ENCODE measurements around the gene RNF148. TPM values are rescaled to one million over a fixed set of nuclear protein-coding genes. Genes with fewer than 3 reads are reported as not detected.

The RNF148 gene
- total RNA-seq, 6 donors from 2014 or later: 1.2 to 12.6 (median 7.6) TPM

DNA sequence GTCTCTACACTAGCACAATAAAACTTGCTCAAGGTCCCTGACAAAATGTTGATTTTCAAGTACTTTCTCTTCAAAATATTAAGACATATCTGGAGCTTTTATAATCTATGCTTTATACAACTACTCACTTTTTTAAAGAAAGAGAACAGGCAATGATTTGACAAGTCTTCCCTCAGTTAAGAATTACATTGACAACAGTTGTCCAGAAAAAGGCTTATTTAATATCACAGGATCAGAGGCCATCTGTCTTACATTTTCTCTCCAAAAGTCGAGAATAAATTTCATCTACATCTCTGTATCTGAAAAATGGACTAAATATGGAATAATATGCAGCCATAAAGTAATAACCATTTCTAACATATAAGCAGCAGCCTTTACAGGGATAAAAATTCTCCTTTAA lies 8.2 kb upstream of the RNF148 start:
- ATAC-seq (ENCODE audit: low FRiP score in 2 of 2): no peak

GRCh38 chr7:122709930-122710646 lies 7.4 kb upstream of the RNF148 start:
- no peak for ATAC-seq (ENCODE audit: low FRiP score in 2 of 2)
- TF ChIP-seq EP300 (IDR thresholded peaks at IDR 0.05) (no peak), CTCF (IDR thresholded peaks at IDR 0.05) (no peak), POLR2AphosphoS5 (IDR thresholded peaks at IDR 0.05) (no peak), POLR2A (IDR thresholded peaks at IDR 0.05) (no peak)
- 84 to 87% methylated on average over 7 of the region's 7 CpGs for WGBS, 2 donors
- Histone ChIP-seq H3K27ac (no peak overlapping the region), H3K4me1 (no peaks in the 10 kb centered on the region), H3K36me3 (no peaks in the 10 kb centered on the region), H3K4me3 (no peak overlapping the region), H3K9me3 (no peaks in the 10 kb centered on the region), H3K27me3 (no peaks in the 10 kb centered on the region)
- no peak for DNase-seq

More for the DNA sequence above, 8.2 kb upstream of the RNF148 start:
- Histone ChIP-seq H3K36me3 (no peaks in the 10 kb centered on the region), H3K4me1 (no peaks in the 10 kb centered on the region), H3K27ac (no peak overlapping the region), H3K9me3 (no peaks in the 10 kb centered on the region), H3K4me3 (no peak overlapping the region), H3K27me3 (no peaks in the 10 kb centered on the region)
- no peak for TF ChIP-seq CTCF (IDR thresholded peaks at IDR 0.05)
- TF ChIP-seq POLR2A (IDR thresholded peaks at IDR 0.05): no peak
- no peak for TF ChIP-seq POLR2AphosphoS5 (IDR thresholded peaks at IDR 0.05)
- TF ChIP-seq EP300 (IDR thresholded peaks at IDR 0.05): no peak
- WGBS, 2 donors: 85 to 93% methylated on average over 1 of the region's 1 CpG
- DNase-seq: no peak

DNA sequence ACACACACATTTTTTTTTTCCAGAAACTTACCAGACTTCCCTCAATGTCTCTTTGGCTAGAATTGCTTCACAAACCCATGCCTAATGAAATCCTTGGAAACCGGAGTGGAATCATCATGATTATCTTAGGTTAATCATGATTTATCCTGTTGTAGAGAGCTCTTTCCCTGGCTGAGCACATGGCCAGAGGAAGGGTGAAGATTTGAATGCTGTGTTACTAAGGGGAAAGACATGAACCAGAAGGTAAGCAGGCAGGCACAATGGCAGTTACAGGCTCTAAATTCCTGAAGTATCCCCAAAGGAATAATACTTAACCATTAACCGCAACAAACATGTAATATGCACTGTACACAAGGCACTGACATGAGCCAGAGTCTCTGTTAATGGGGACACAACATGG lies 4.1 kb upstream of the RNF148 start:
- Histone ChIP-seq H3K4me1 (no peaks in the 10 kb centered on the region), H3K27ac (no peak overlapping the region), H3K27me3 (no peaks in the 10 kb centered on the region), H3K36me3 (no peaks in the 10 kb centered on the region), H3K9me3 (no peaks in the 10 kb centered on the region), H3K4me3 (no peak overlapping the region)
- TF ChIP-seq POLR2A (IDR thresholded peaks at IDR 0.05): no peak
- TF ChIP-seq CTCF (IDR thresholded peaks at IDR 0.05): no peak
- TF ChIP-seq POLR2AphosphoS5 (IDR thresholded peaks at IDR 0.05): no peak
- no peak for TF ChIP-seq EP300 (IDR thresholded peaks at IDR 0.05)
- no peak for ATAC-seq (ENCODE audit: low FRiP score in 2 of 2)
- DNase-seq: no peak
- 85 to 88% methylated on average over 2 of the region's 2 CpGs for WGBS, 2 donors

DNA sequence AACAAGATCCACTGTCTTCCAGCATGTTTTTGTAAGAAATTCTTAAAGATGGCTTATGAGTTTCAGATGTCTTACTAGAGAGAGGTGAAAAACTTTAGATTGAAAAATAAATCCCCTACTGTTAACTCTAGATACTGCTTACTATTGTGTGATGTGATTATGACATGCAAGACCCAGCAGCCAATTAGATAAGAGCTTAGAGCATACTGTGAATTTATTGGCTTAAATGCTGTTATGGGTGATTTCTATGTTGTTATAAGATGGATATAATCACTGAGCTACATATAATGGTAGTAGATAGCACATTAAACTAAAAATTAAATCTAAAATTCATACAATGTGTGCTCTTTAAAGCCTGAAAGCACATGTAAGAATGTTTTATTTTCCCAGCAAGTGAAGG lies 3.7 kb downstream of the RNF148 start, which contains the start of gene RNF133:
TSS of gene RNF133 (minus strand) at position 101 of the 400 bp plus-strand sequence. CDS start 199 bp downstream, outside the sequence.
- no peak for TF ChIP-seq POLR2AphosphoS5 (IDR thresholded peaks at IDR 0.05)
- no peak for TF ChIP-seq CTCF (IDR thresholded peaks at IDR 0.05)
- no peak for TF ChIP-seq EP300 (IDR thresholded peaks at IDR 0.05)
- no peak for TF ChIP-seq POLR2A (IDR thresholded peaks at IDR 0.05)
- H3K27me3 ChIP-seq: no peaks in the 10 kb centered on the region
- no peaks in the 10 kb centered on the region for H3K9me3 ChIP-seq
- DNase-seq (no peak), ATAC-seq (ENCODE audit: low FRiP score in 2 of 2) (no peak)
- no peak within 1 kb of the TSS for H3K27ac ChIP-seq
- H3K4me1 ChIP-seq: no peaks in the 10 kb centered on the region
- no peaks in the 10 kb centered on the region for H3K36me3 ChIP-seq
- H3K4me3 ChIP-seq: no peak within 1 kb of the TSS

GRCh38 chr7:122695816-122696215 lies 6.9 kb downstream of the RNF148 start:
- H3K27me3 ChIP-seq: no peaks in the 10 kb centered on the region
- WGBS, 2 donors: 100% methylated on average over 1 of the region's 1 CpG
- no peaks in the 10 kb centered on the region for H3K4me1 ChIP-seq
- TF ChIP-seq POLR2AphosphoS5 (IDR thresholded peaks at IDR 0.05) (no peak), POLR2A (IDR thresholded peaks at IDR 0.05) (no peak)
- H3K27ac ChIP-seq: no peak overlapping the region
- H3K9me3 ChIP-seq: no peaks in the 10 kb centered on the region
- no peaks in the 10 kb centered on the region for H3K36me3 ChIP-seq
- no peak for ATAC-seq (ENCODE audit: low FRiP score in 2 of 2)
- no peak overlapping the region for H3K4me3 ChIP-seq
- DNase-seq: no peak

Data from upper lobe of left lung (tissue), 6 donors.